Forelimb muscle (tissue), 1 donor: ENCODE data around the gene PAX2. TPM values are rescaled to one million over a fixed set of nuclear protein-coding genes. Genes with fewer than 3 reads are reported as not detected.

ENCODE experiments used
- DNase-seq: peaks from one replicate; pipeline ENCODE4 v3.0.0-alpha.2; 2013; ENCODE audit warnings: low read depth
- polyA plus RNA-seq: library from polyadenylated mRNA; unstranded; fragments of 120-200 nt; gene quantifications from one replicate; pipeline ENCODE4 v1.2.1, GENCODE V29; 2013; ENCODE audit not compliant: insufficient read length

Gene PAX2
- polyA plus RNA-seq, 1 donor = not detected

- DNase-seq = no peak
Observed at GRCh38 chr10:100724531-100725027, 20.8 kb upstream of the PAX2 start.

GRCh38 chr10:100725071-100725471 lies 20.3 kb upstream of the PAX2 start:
- DNase-seq = no peak

- DNase-seq = no peak
Observed at GRCh38 chr10:100725869-100726426, 19.4 kb upstream of the PAX2 start.

- no peak for DNase-seq
Observed at GRCh38 chr10:100727808-100728207, 17.6 kb upstream of the PAX2 start.

GRCh38 chr10:100728928-100729861 lies 16.2 kb upstream of the PAX2 start:
- DNase-seq = no peak

- no peak for DNase-seq
Observed at GRCh38 chr10:100729862-100730724, 15.3 kb upstream of the PAX2 start.

GRCh38 chr10:100730725-100731406 lies 14.5 kb upstream of the PAX2 start:
- no peak for DNase-seq

GRCh38 chr10:100731407-100732240 lies 13.8 kb upstream of the PAX2 start:
- DNase-seq = no peak

- DNase-seq = no peak
Observed at GRCh38 chr10:100732241-100732596, 13.2 kb upstream of the PAX2 start.

GRCh38 chr10:100733329-100733728 lies 12.1 kb upstream of the PAX2 start:
- no peak for DNase-seq

- no peak for DNase-seq
Observed at GRCh38 chr10:100734295-100735086, 10.9 kb upstream of the PAX2 start.

GRCh38 chr10:100735087-100735336 lies 10.4 kb upstream of the PAX2 start:
- DNase-seq = no peak

- no peak for DNase-seq
Observed at GRCh38 chr10:100735337-100736143, 9.8 kb upstream of the PAX2 start.

- no peak for DNase-seq
Observed at GRCh38 chr10:100736144-100736808, 9.1 kb upstream of the PAX2 start.

GRCh38 chr10:100736809-100737354 lies 8.5 kb upstream of the PAX2 start:
- no peak for DNase-seq

- no peak for DNase-seq
Observed at GRCh38 chr10:100737355-100738054, 7.9 kb upstream of the PAX2 start.

GRCh38 chr10:100738055-100738827 lies 7.1 kb upstream of the PAX2 start:
- no peak for DNase-seq
